ENCODE measurements around the gene LRRC8A. TPM values are rescaled to one million over a fixed set of nuclear protein-coding genes. Genes with fewer than 3 reads are reported as not detected.
A peak's percentile ranks its signal among the peaks of the same experiment; 100 is the strongest.
"Not testable (repeated sequence)": the region's sequence is repeated elsewhere in the genome, so short reads cannot be mapped to it uniquely, and the experiment has no call there.

LRRC8A gene
- total and polyA plus RNA-seq, 8 donors: 8.7 to 20.4 (median 10.1) TPM

DNA sequence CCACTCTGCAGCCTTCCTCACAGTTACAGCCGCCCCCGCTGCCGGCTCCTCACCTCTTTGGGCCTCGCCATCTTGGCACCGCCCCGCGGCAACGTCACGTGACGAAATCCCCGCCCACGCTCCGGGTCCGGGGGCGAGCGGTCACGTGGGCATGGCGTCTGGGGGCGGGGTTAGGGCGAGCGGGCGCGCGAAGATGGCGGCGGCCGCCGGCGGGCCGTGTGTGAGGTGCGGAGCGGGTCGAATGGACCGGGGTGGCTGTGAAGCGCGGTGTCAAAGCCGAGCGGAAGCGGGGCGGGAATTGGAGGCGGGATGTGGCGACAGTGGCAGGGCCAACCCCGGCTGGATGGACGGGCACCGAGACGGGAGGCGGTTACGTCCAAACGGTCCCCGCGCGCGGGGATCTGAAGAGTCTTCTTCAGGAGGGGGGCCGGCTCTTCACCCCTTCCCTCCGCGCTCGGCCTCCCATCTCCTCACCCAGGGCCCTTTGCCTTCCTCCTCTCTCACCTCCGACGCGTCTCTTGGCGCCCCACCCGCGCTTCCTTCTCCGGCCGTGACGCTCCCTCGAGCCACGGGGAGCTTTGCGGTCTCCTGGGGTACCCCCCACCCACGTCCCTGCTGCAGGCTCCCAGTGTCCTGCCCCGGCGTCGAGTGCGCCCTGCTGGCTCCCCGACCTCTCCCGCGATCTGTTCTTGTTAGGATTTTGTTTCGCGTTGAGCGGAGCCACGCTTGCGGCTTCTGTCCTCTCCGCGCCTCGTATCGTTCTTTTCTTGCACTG is 65.8 kb downstream of the LRRC8A start, which contains the start of the genes DOLK and NUP188:
Gene DOLK, minus strand, starts transcription at position 77 of the 775 bp plus-strand sequence. CDS start 300 bp downstream, outside the sequence.
Gene NUP188, plus strand, starts transcription at position 173 of the 775 bp plus-strand sequence. Its CDS starts 21 bp downstream, at position 194.
- TF ChIP-seq, protein P1, sequence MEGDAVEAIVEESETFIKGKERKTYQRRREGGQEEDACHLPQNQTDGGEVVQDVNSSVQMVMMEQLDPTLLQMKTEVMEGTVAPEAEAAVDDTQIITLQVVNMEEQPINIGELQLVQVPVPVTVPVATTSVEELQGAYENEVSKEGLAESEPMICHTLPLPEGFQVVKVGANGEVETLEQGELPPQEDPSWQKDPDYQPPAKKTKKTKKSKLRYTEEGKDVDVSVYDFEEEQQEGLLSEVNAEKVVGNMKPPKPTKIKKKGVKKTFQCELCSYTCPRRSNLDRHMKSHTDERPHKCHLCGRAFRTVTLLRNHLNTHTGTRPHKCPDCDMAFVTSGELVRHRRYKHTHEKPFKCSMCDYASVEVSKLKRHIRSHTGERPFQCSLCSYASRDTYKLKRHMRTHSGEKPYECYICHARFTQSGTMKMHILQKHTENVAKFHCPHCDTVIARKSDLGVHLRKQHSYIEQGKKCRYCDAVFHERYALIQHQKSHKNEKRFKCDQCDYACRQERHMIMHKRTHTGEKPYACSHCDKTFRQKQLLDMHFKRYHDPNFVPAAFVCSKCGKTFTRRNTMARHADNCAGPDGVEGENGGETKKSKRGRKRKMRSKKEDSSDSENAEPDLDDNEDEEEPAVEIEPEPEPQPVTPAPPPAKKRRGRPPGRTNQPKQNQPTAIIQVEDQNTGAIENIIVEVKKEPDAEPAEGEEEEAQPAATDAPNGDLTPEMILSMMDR (IDR thresholded peaks at IDR 0.05): no peak
- H3K27me3 ChIP-seq: no peaks in the 10 kb centered on the region
- DNase-seq (peak; percentile 95 to 100 (median 98)), ATAC-seq (peak; percentile 92 to 98 (median 94)), FAIRE-seq (no peak)
- no peaks in the 10 kb centered on the region for H3K36me3 ChIP-seq
- H3K27ac ChIP-seq: peak within 1 kb of the TSS; percentile 71 to 92 (median 81)
- H3K4me1 ChIP-seq: peaks cover 0 to 7% (median 0%) of the 10 kb centered on the region in 3 donors
- peak within 1 kb of the TSS; percentile 74 to 92 (median 86) for H3K4me3 ChIP-seq
- intact Hi-C loops (cut with DNase I): no loop called here
- no peaks in the 10 kb centered on the region for H3K9me3 ChIP-seq
- 1% methylated on average over 77 to 86 of the region's 86 CpGs for WGBS, 2 donors

DNA sequence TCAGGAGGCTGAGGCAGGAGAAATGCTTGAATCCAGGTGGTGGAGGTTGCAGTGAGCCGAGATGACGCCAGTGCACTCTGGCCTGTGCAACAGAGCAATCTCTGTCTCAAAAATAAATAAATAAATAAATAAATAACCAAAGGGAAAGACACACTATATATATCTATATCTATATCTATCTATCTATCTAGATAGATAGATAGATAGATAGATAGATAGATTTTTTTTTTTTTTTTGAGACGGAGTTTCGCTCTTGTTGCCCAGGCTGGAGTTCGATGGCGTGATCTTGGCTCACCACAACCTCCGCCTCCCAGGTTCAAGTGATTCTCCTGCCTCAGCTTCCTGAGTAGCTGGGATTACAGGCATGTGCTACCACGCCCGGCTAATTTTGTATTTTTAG is 79.5 kb downstream of the LRRC8A start:
- ATAC-seq; intact Hi-C loops (cut with DNase I); H3K9me3 ChIP-seq; H3K4me1 ChIP-seq; H3K27me3 ChIP-seq; H3K4me3 ChIP-seq; DNase-seq; FAIRE-seq; H3K27ac ChIP-seq: not testable (repeated sequence)
- peaks cover 0 to 40% (median 4%) of the 10 kb centered on the region in 3 donors for H3K36me3 ChIP-seq
- 98 to 100% methylated on average over 9 of the region's 9 CpGs for WGBS, 2 donors

Other genes starting within 250 kb of the LRRC8A start
- gene DYNC2I2, start 225.3 kb upstream of the LRRC8A start, total RNA-seq: 10 to 100 TPM; 19.5 to 29.3 (median 21.1) TPM
- gene DYNC2I2, start 225.3 kb upstream of the LRRC8A start, polyA plus RNA-seq: 10 to 100 TPM; 75.2 to 90.3 TPM
- 100 to 1,000 TPM; 107 to 162 (median 150) TPM for gene SET, start 192.9 kb upstream of the LRRC8A start, total RNA-seq
- gene SET, start 192.9 kb upstream of the LRRC8A start, polyA plus RNA-seq: 10 to 100 TPM; 42.9 to 77.3 TPM
- gene PKN3, start 179.6 kb upstream of the LRRC8A start, total RNA-seq: 1 to 10 TPM; 2.5 to 4.3 (median 3.7) TPM
- 10 to 100 TPM; 10.0 to 11.0 TPM for gene PKN3, start 179.6 kb upstream of the LRRC8A start, polyA plus RNA-seq
- gene ZDHHC12, start 158.0 kb upstream of the LRRC8A start, total RNA-seq: 10 to 100 TPM; 18.3 to 31.5 (median 25.4) TPM
- gene ZDHHC12, start 158.0 kb upstream of the LRRC8A start, polyA plus RNA-seq: 10 to 100 TPM; 27.6 to 56.9 TPM
- 10 to 100 TPM; 15.8 to 23.4 (median 17.9) TPM for gene ZER1, start 110.2 kb upstream of the LRRC8A start, total RNA-seq
- gene ZER1, start 110.2 kb upstream of the LRRC8A start, polyA plus RNA-seq: 10 to 100 TPM; 16.9 to 22.6 TPM
- 10 to 100 TPM; 10.9 to 18.5 (median 12.7) TPM for gene TBC1D13, start 94.9 kb upstream of the LRRC8A start, total RNA-seq
- 10 to 100 TPM; 15.7 to 17.2 TPM for gene TBC1D13, start 94.9 kb upstream of the LRRC8A start, polyA plus RNA-seq
- 10 to 100 TPM; 12.2 to 23.0 (median 14.3) TPM for gene ENDOG, start 63.6 kb upstream of the LRRC8A start, total RNA-seq
- 10 to 100 TPM; 14.0 to 16.0 TPM for gene ENDOG, start 63.6 kb upstream of the LRRC8A start, polyA plus RNA-seq
- gene SPOUT1, start 52.3 kb upstream of the LRRC8A start, total RNA-seq: 10 to 100 TPM; 14.8 to 28.0 (median 20.6) TPM
- 10 to 100 TPM; 28.8 to 32.8 TPM for gene SPOUT1, start 52.3 kb upstream of the LRRC8A start, polyA plus RNA-seq
- 1 to 10 TPM; 1.1 to 2.9 (median 1.5) TPM for gene KYAT1, start 183 bp upstream of the LRRC8A start, total RNA-seq
- 1 to 10 TPM; 4.2 to 5.2 TPM for gene KYAT1, start 183 bp upstream of the LRRC8A start, polyA plus RNA-seq
- 10 to 100 TPM; 20.7 to 48.7 (median 42.2) TPM for gene PHYHD1, start 38.8 kb downstream of the LRRC8A start, total RNA-seq
- gene PHYHD1, start 38.8 kb downstream of the LRRC8A start, polyA plus RNA-seq: 10 to 100 TPM; 45.7 to 71.3 TPM
- 1 to 10 TPM; 5.7 to 8.2 (median 6.6) TPM for gene DOLK, start 65.5 kb downstream of the LRRC8A start, total RNA-seq
- gene DOLK, start 65.5 kb downstream of the LRRC8A start, polyA plus RNA-seq: 1 to 10 TPM; 5.4 to 8.5 TPM
- 10 to 100 TPM; 11.5 to 20.8 (median 13.5) TPM for gene NUP188, start 65.6 kb downstream of the LRRC8A start, total RNA-seq
- 10 to 100 TPM; 10.8 to 18.0 TPM for gene NUP188, start 65.6 kb downstream of the LRRC8A start, polyA plus RNA-seq
- gene SH3GLB2, start 146.2 kb downstream of the LRRC8A start, total RNA-seq: 10 to 100 TPM; 46.6 to 79.7 (median 70.8) TPM
- gene SH3GLB2, start 146.2 kb downstream of the LRRC8A start, polyA plus RNA-seq: 100 to 1,000 TPM; 188 to 201 TPM
- gene MIGA2, start 154.5 kb downstream of the LRRC8A start, total RNA-seq: 10 to 100 TPM in 1 of 6 donors, 1 to 10 TPM in 5; 7.5 to 17.1 (median 9.3) TPM
- 10 to 100 TPM; 27.8 to 30.9 TPM for gene MIGA2, start 154.5 kb downstream of the LRRC8A start, polyA plus RNA-seq
- gene DOLPP1, start 199.0 kb downstream of the LRRC8A start, total RNA-seq: 10 to 100 TPM in 1 of 6 donors, 1 to 10 TPM in 5; 4.2 to 10.5 (median 7.4) TPM
- gene DOLPP1, start 199.0 kb downstream of the LRRC8A start, polyA plus RNA-seq: 1 to 10 TPM; 6.2 to 7.1 TPM
- gene CRAT, start 228.7 kb downstream of the LRRC8A start, total RNA-seq: 100 to 1,000 TPM in 1 of 6 donors, 10 to 100 TPM in 5; 44.4 to 131 (median 79.2) TPM
- 10 to 100 TPM; 30.3 to 57.2 TPM for gene CRAT, start 228.7 kb downstream of the LRRC8A start, polyA plus RNA-seq
- gene PTPA, start 229.3 kb downstream of the LRRC8A start, total RNA-seq: 10 to 100 TPM; 32.7 to 71.4 (median 42.1) TPM
- 10 to 100 TPM; 43.8 to 61.8 TPM for gene PTPA, start 229.3 kb downstream of the LRRC8A start, polyA plus RNA-seq

Data from pancreas (tissue), 10 donors.